Measurements from ENCODE around the gene HSD11B1. TPM values are rescaled to one million over a fixed set of nuclear protein-coding genes. Genes with fewer than 3 reads are reported as not detected.

HSD11B1 gene
- total RNA-seq, 5 donors from 2014 or later (not counting 1 experiment from before 2014, with no cell fraction given) = 0.41 to 1.1 TPM; not detected in 3

- Histone ChIP-seq H3K4me3 (ENCODE audit: control insufficient read depth in 1 of 2, extremely low read depth in 1 of 2, low read length in 1 of 2) (no peak overlapping the region), H3K9me3 (no peaks in the 10 kb centered on the region), H3K27me3 (replicated peaks in 1 of 2; ENCODE audit: control insufficient read depth in 2 of 2, extremely low read depth in 1 of 2, insufficient read depth in 2 of 2, low read length in 1 of 2) (no peaks in the 10 kb centered on the region), H3K4me1 (ENCODE audit: control insufficient read depth in 1 of 2, extremely low read depth in 1 of 2, insufficient read depth in 2 of 2, low read length in 2 of 2) (peaks cover 27 to 31% of the 10 kb centered on the region in 2 experiments), H3K36me3 (ENCODE audit: control insufficient read depth in 2 of 2, extremely low read depth in 1 of 2, insufficient read depth in 1 of 2, low read length in 1 of 2) (peaks cover 7 to 77% of the 10 kb centered on the region in 2 donors), H3K27ac (ENCODE audit: low read length) (peak overlapping the region; percentile 25)
- peak overlapping the region; percentile 71 to 83 for H3K27ac Mint-ChIP-seq
- DNase-seq (no peak), ATAC-seq (replicated peaks in 1 of 4) (no peak)
- no peaks in the 10 kb centered on the region for H3K9me3 Mint-ChIP-seq
- WGBS (ENCODE audit: insufficient coverage) = 71% methylated on average over 1 of the region's 1 CpG
- H3K4me1 Mint-ChIP-seq = peaks cover 7 to 25% (median 24%) of the 10 kb centered on the region in 3 donors
- ChIA-PET CTCF (interaction anchor here in 1 of 2 donors (1.5 kb wide), 1 partner anchor 53 kb away, joined by 6 read pairs; the partner anchor contains the start of gene UTP25), POLR2A (interaction anchor here in 1 of 2 donors (1.8 kb wide), 1 partner anchor 10 kb away, joined by 7 read pairs; the partner anchor contains the start of gene C1orf74)
- no peaks in the 10 kb centered on the region for H3K27me3 Mint-ChIP-seq
- H3K36me3 Mint-ChIP-seq = peaks cover 59% of the 10 kb centered on the region
- no peak overlapping the region for H3K4me3 Mint-ChIP-seq
Measured at GRCh38 chr1:209774592-209774991, 69.9 kb downstream of the HSD11B1 start.

- ChIA-PET CTCF (no interaction called here), POLR2A (interaction anchor here in 1 of 2 donors (1.8 kb wide), 1 partner anchor 8 kb away, joined by 7 read pairs; the partner anchor contains the start of gene C1orf74)
- Mint-ChIP-seq H3K27me3 (no peaks in the 10 kb centered on the region), H3K36me3 (peaks cover 63% of the 10 kb centered on the region), H3K4me1 (peaks cover 10 to 27% (median 27%) of the 10 kb centered on the region in 3 donors), H3K9me3 (no peaks in the 10 kb centered on the region), H3K27ac (peak overlapping the region; percentile 71 to 83), H3K4me3 (no peak overlapping the region)
- no peak for ATAC-seq (replicated peaks in 1 of 4)
- no peak for DNase-seq
- Histone ChIP-seq H3K27ac (ENCODE audit: low read length) (no peak overlapping the region), H3K4me3 (ENCODE audit: control insufficient read depth in 1 of 2, extremely low read depth in 1 of 2, low read length in 1 of 2) (no peak overlapping the region), H3K36me3 (ENCODE audit: control insufficient read depth in 2 of 2, extremely low read depth in 1 of 2, insufficient read depth in 1 of 2, low read length in 1 of 2) (peaks cover 13 to 87% of the 10 kb centered on the region in 2 donors), H3K4me1 (ENCODE audit: control insufficient read depth in 1 of 2, extremely low read depth in 1 of 2, insufficient read depth in 2 of 2, low read length in 2 of 2) (peaks cover 26% of the 10 kb centered on the region in 2 experiments), H3K9me3 (no peaks in the 10 kb centered on the region), H3K27me3 (replicated peaks in 1 of 2; ENCODE audit: control insufficient read depth in 2 of 2, extremely low read depth in 1 of 2, insufficient read depth in 2 of 2, low read length in 1 of 2) (no peaks in the 10 kb centered on the region)
- WGBS (ENCODE audit: insufficient coverage) = 100% methylated on average over 2 of the region's 2 CpGs
Measured at GRCh38 chr1:209775678-209776077, 71.0 kb downstream of the HSD11B1 start.

GRCh38 chr1:209777587-209777986 lies 72.9 kb downstream of the HSD11B1 start:
- ChIA-PET POLR2A (interaction anchor here in 1 of 2 donors (1.3 kb wide), 1 partner anchor 8 kb away, joined by 3 read pairs; no protein-coding TSS in a partner anchor), CTCF (interaction anchor here in 1 of 2 donors (1.6 kb wide), 1 partner anchor 9 kb away, joined by 6 read pairs; no protein-coding TSS in a partner anchor)
- Histone ChIP-seq H3K9me3 (no peaks in the 10 kb centered on the region), H3K36me3 (ENCODE audit: control insufficient read depth in 2 of 2, extremely low read depth in 1 of 2, insufficient read depth in 1 of 2, low read length in 1 of 2) (peaks cover 18 to 92% of the 10 kb centered on the region in 2 donors), H3K4me3 (ENCODE audit: control insufficient read depth in 1 of 2, extremely low read depth in 1 of 2, low read length in 1 of 2) (no peak overlapping the region), H3K27me3 (replicated peaks in 1 of 2; ENCODE audit: control insufficient read depth in 2 of 2, extremely low read depth in 1 of 2, insufficient read depth in 2 of 2, low read length in 1 of 2) (no peaks in the 10 kb centered on the region), H3K27ac (ENCODE audit: low read length) (no peak overlapping the region), H3K4me1 (ENCODE audit: control insufficient read depth in 1 of 2, extremely low read depth in 1 of 2, insufficient read depth in 2 of 2, low read length in 2 of 2) (peaks cover 7 to 9% of the 10 kb centered on the region in 2 experiments)
- ATAC-seq (replicated peaks in 1 of 4) (no peak), DNase-seq (no peak)
- H3K27me3 Mint-ChIP-seq = no peaks in the 10 kb centered on the region
- no peak overlapping the region for H3K4me3 Mint-ChIP-seq
- peak overlapping the region; percentile 24 to 56 for H3K27ac Mint-ChIP-seq
- peaks cover 14 to 34% (median 33%) of the 10 kb centered on the region in 3 donors for H3K4me1 Mint-ChIP-seq
- no peaks in the 10 kb centered on the region for H3K9me3 Mint-ChIP-seq
- WGBS (ENCODE audit: insufficient coverage) = no CpG with 5 or more reads among the region's 2 CpGs
- H3K36me3 Mint-ChIP-seq = peaks cover 74% of the 10 kb centered on the region

GRCh38 chr1:209778102-209778501 lies 73.5 kb downstream of the HSD11B1 start:
- Mint-ChIP-seq H3K36me3 (peaks cover 70% of the 10 kb centered on the region), H3K4me1 (peaks cover 17 to 38% (median 36%) of the 10 kb centered on the region in 3 donors), H3K4me3 (no peak overlapping the region), H3K27ac (peak overlapping the region; percentile 24 to 25), H3K27me3 (no peaks in the 10 kb centered on the region), H3K9me3 (no peaks in the 10 kb centered on the region)
- ChIA-PET POLR2A (interaction anchor here in 1 of 2 donors (1.3 kb wide), 1 partner anchor 8 kb away, joined by 3 read pairs; no protein-coding TSS in a partner anchor), CTCF (interaction anchor here in 1 of 2 donors (1.6 kb wide), 1 partner anchor 9 kb away, joined by 6 read pairs; no protein-coding TSS in a partner anchor)
- DNase-seq (no peak), ATAC-seq (replicated peaks in 1 of 4) (no peak)
- peaks cover 6 to 7% of the 10 kb centered on the region in 2 experiments for H3K4me1 ChIP-seq (ENCODE audit: control insufficient read depth in 1 of 2, extremely low read depth in 1 of 2, insufficient read depth in 2 of 2, low read length in 2 of 2)
- WGBS (ENCODE audit: insufficient coverage) = 78% methylated on average over 1 of the region's 1 CpG
- peaks cover 21 to 92% of the 10 kb centered on the region in 2 donors for H3K36me3 ChIP-seq (ENCODE audit: control insufficient read depth in 2 of 2, extremely low read depth in 1 of 2, insufficient read depth in 1 of 2, low read length in 1 of 2)
- no peak overlapping the region for H3K4me3 ChIP-seq (ENCODE audit: control insufficient read depth in 1 of 2, extremely low read depth in 1 of 2, low read length in 1 of 2)
- H3K27ac ChIP-seq (ENCODE audit: low read length) = no peak overlapping the region
- H3K9me3 ChIP-seq = no peaks in the 10 kb centered on the region
- no peaks in the 10 kb centered on the region for H3K27me3 ChIP-seq (replicated peaks in 1 of 2; ENCODE audit: control insufficient read depth in 2 of 2, extremely low read depth in 1 of 2, insufficient read depth in 2 of 2, low read length in 1 of 2)

- peaks cover 53% of the 10 kb centered on the region for H3K36me3 Mint-ChIP-seq
Measured at GRCh38 chr1:209780268-209780667, 75.6 kb downstream of the HSD11B1 start.

GRCh38 chr1:209783386-209783785 lies 78.7 kb downstream of the HSD11B1 start:
- peaks cover 14 to 43% of the 10 kb centered on the region in 2 donors for H3K36me3 ChIP-seq (ENCODE audit: control insufficient read depth in 2 of 2, extremely low read depth in 1 of 2, insufficient read depth in 1 of 2, low read length in 1 of 2)
- Mint-ChIP-seq H3K27ac (peak overlapping the region; percentile 97 to 98), H3K4me3 (peak overlapping the region; percentile 87 to 92 (median 89)), H3K4me1 (peaks cover 40 to 44% (median 41%) of the 10 kb centered on the region in 3 donors), H3K9me3 (no peaks in the 10 kb centered on the region), H3K36me3 (peaks cover 28% of the 10 kb centered on the region), H3K27me3 (no peaks in the 10 kb centered on the region)
- H3K4me3 ChIP-seq (ENCODE audit: control insufficient read depth in 1 of 2, extremely low read depth in 1 of 2, low read length in 1 of 2) = no peak overlapping the region
- no peaks in the 10 kb centered on the region for H3K27me3 ChIP-seq (replicated peaks in 1 of 2; ENCODE audit: control insufficient read depth in 2 of 2, extremely low read depth in 1 of 2, insufficient read depth in 2 of 2, low read length in 1 of 2)
- 94% methylated on average over 5 of the region's 6 CpGs for WGBS (ENCODE audit: insufficient coverage)
- H3K4me1 ChIP-seq (ENCODE audit: control insufficient read depth in 1 of 2, extremely low read depth in 1 of 2, insufficient read depth in 2 of 2, low read length in 2 of 2) = peaks cover 7 to 24% of the 10 kb centered on the region in 2 experiments
- no peak for ATAC-seq (replicated peaks in 1 of 4)
- ChIA-PET POLR2A (interaction anchor here (0.6 to 1.6 kb wide), 4 partner anchors 9 to 24 kb away, joined by 3 to 7 read pairs (median 4); partner anchors contain the start of gene IRF6 (in 1 of the 2)), CTCF (interaction anchor here (1.3 to 2.6 kb wide), 3 partner anchors 15 to 34 kb away, joined by 3 to 9 read pairs (median 3); no protein-coding TSS in a partner anchor)
- peak overlapping the region; percentile 97 for H3K27ac ChIP-seq (ENCODE audit: low read length)
- DNase-seq = no peak
- H3K9me3 ChIP-seq = no peaks in the 10 kb centered on the region

More at GRCh38 chr1:209780268-209780667, 75.6 kb downstream of the HSD11B1 start:
- H3K27me3 ChIP-seq (replicated peaks in 1 of 2; ENCODE audit: control insufficient read depth in 2 of 2, extremely low read depth in 1 of 2, insufficient read depth in 2 of 2, low read length in 1 of 2) = no peaks in the 10 kb centered on the region
- Mint-ChIP-seq H3K27me3 (no peaks in the 10 kb centered on the region), H3K9me3 (no peaks in the 10 kb centered on the region), H3K4me3 (no peak overlapping the region), H3K4me1 (peaks cover 39 to 60% (median 58%) of the 10 kb centered on the region in 3 donors), H3K27ac (peak overlapping the region; percentile 35 to 76)
- H3K9me3 ChIP-seq = no peaks in the 10 kb centered on the region
- CTCF ChIA-PET = no interaction called here
- H3K4me1 ChIP-seq (ENCODE audit: control insufficient read depth in 1 of 2, extremely low read depth in 1 of 2, insufficient read depth in 2 of 2, low read length in 2 of 2) = peaks cover 7 to 27% of the 10 kb centered on the region in 2 experiments
- no peak overlapping the region for H3K4me3 ChIP-seq (ENCODE audit: control insufficient read depth in 1 of 2, extremely low read depth in 1 of 2, low read length in 1 of 2)
- no peak for DNase-seq
- peaks cover 19 to 74% of the 10 kb centered on the region in 2 donors for H3K36me3 ChIP-seq (ENCODE audit: control insufficient read depth in 2 of 2, extremely low read depth in 1 of 2, insufficient read depth in 1 of 2, low read length in 1 of 2)
- peak overlapping the region; percentile 10 for H3K27ac ChIP-seq (ENCODE audit: low read length)
- POLR2A ChIA-PET = interaction anchor here in 1 of 2 donors (0.6 kb wide), 1 partner anchor 27 kb away, joined by 4 read pairs; no protein-coding TSS in a partner anchor
- ATAC-seq (replicated peaks in 1 of 4) = no peak
- WGBS (ENCODE audit: insufficient coverage) = 83% methylated on average over 2 of the region's 4 CpGs

All from T-cell (primary cell).